A673 (cell line): ENCODE data around the gene TRAPPC14.

Experiments used
- EZH2 ChIP-seq: fragments of 200-600 bp; sonication (generic); IDR thresholded peaks from 2 replicates; pipeline ENCODE4 v1.6.1; 2017; ENCODE audit warnings: borderline replicate concordance, low read depth, mild to moderate bottlenecking, mixed read lengths, antibody characterized with exemption, low read length; ENCODE audit not compliant: poor library complexity, severe bottlenecking
- TF ChIP-seq, protein P1 (sequence below): fragments of 300-800, 200-600 bp; sonication (generic); conservative IDR thresholded peaks from 2 replicates; pipeline ENCODE4 v1.5.1; 2017; ENCODE audit warnings: low read depth, mild to moderate bottlenecking, antibody characterized with exemption, low read length, moderate library complexity, mixed read lengths

DNA sequence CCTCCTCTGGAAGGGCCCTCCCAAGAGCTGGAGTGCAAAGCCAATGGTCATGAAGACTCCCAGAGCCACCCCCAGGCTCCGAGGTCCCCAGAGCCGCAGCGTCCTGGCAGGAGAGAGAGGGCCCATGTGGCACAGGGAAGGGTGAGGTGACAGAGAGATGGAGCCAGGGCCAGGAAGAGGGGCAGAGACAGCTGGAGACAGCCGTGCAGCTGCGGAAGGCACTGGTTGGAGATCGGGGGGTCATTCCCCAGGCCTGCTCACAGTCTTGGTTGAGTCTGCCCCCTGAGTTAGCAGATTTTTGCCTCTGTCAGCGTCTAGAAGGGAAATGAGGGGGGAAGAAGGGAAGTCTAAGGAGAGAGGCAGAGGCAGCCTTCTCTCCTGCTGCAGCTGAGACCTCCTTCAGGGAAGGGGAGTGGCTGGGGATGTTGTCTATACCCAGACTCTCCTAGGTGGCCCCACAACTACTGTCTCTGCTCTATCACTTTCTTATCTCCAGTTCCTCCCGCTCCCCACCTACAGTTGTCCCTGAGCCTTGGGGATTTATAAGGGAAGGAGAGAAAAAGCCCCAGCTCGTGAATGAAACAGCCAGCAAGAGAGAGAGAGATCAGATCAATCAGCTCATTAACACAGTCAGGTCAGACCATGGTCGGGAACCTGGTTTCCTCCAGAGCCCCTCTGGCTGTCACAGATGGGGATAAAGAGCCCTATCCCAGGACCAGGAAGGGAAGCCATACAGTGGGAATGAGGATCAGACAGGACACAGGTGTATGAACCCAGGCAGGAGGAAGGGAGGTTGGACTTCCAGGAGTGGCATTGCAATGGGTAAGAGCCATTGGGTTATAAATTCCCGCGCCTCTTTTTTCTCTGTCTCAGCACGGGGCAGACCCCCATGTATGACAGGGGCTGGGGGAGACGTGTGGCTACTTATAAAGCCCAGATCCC, 8.7 kb upstream of the TRAPPC14 start:
- TF ChIP-seq, protein P1, sequence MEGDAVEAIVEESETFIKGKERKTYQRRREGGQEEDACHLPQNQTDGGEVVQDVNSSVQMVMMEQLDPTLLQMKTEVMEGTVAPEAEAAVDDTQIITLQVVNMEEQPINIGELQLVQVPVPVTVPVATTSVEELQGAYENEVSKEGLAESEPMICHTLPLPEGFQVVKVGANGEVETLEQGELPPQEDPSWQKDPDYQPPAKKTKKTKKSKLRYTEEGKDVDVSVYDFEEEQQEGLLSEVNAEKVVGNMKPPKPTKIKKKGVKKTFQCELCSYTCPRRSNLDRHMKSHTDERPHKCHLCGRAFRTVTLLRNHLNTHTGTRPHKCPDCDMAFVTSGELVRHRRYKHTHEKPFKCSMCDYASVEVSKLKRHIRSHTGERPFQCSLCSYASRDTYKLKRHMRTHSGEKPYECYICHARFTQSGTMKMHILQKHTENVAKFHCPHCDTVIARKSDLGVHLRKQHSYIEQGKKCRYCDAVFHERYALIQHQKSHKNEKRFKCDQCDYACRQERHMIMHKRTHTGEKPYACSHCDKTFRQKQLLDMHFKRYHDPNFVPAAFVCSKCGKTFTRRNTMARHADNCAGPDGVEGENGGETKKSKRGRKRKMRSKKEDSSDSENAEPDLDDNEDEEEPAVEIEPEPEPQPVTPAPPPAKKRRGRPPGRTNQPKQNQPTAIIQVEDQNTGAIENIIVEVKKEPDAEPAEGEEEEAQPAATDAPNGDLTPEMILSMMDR, result no peak
- no peak for TF ChIP-seq EZH2
